ENCODE results near the gene CHRNG. TPM values are rescaled to one million over a fixed set of nuclear protein-coding genes. Genes with fewer than 3 reads are reported as not detected.
"Not testable (repeated sequence)": the region's sequence is repeated elsewhere in the genome, so short reads cannot be mapped to it uniquely, and the experiment has no call there.

The CHRNG gene
- total RNA-seq, 4 donors from 2014 or later, result 3.5 to 57.5 (median 24.6) TPM

DNA sequence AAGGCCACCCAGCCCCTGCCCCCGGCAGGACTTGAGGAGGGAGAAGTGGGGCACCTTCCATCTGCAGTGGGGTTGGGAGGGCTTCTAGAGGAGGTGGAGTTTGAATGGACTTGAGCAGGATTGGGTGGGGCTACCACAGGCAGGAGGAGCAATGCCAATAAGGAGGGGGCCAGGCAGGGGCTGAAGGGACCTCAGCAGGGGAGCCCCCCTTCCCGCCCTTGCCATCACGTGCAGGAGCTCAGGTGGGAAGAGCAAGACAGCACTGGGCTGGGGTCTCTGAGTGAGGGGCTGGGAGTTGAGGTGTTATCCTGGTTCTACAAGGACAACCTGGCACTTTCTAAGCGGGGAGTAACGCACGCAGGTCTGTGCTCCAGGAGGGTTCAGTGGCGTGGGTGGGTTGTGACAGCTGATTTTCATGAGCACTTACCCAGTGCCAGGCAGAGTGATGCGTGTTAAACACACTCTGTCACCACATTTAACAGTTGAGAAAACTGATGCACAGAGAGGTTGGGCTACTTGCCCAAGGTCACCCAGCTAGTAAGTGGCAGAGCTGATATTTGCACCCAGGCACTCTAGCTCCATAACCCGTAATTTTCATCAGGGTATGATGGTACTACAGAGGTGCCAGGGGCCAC is 8.7 kb upstream of the CHRNG start:
- no peak overlapping the region for H3K27ac ChIP-seq
- TF ChIP-seq, protein P1, sequence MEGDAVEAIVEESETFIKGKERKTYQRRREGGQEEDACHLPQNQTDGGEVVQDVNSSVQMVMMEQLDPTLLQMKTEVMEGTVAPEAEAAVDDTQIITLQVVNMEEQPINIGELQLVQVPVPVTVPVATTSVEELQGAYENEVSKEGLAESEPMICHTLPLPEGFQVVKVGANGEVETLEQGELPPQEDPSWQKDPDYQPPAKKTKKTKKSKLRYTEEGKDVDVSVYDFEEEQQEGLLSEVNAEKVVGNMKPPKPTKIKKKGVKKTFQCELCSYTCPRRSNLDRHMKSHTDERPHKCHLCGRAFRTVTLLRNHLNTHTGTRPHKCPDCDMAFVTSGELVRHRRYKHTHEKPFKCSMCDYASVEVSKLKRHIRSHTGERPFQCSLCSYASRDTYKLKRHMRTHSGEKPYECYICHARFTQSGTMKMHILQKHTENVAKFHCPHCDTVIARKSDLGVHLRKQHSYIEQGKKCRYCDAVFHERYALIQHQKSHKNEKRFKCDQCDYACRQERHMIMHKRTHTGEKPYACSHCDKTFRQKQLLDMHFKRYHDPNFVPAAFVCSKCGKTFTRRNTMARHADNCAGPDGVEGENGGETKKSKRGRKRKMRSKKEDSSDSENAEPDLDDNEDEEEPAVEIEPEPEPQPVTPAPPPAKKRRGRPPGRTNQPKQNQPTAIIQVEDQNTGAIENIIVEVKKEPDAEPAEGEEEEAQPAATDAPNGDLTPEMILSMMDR (IDR thresholded peaks at IDR 0.05 in 4 of 5, conservative IDR thresholded peaks at IDR 0.05 in 1 of 5), result no peak
- TF ChIP-seq POLR2A (IDR thresholded peaks at IDR 0.05), result no peak
- peaks cover 23 to 37% of the 10 kb centered on the region in 2 donors for H3K4me1 ChIP-seq
- ATAC-seq, result no peak
- intact Hi-C loops (cut with DNase I; ENCODE audit: low total_unique reads) (no loop called here), in situ Hi-C loops (cut with MboI; ENCODE audit: low sequenced_read_pairs in 4 of 4) (no loop called here)
- DNase-seq, result no peak
- H3K4me3 ChIP-seq, result no peak overlapping the region
- H3K9me3 ChIP-seq, result no peaks in the 10 kb centered on the region
- peaks cover 0 to 10% of the 10 kb centered on the region in 2 donors for H3K36me3 ChIP-seq
- no peaks in the 10 kb centered on the region for H3K27me3 ChIP-seq

DNA sequence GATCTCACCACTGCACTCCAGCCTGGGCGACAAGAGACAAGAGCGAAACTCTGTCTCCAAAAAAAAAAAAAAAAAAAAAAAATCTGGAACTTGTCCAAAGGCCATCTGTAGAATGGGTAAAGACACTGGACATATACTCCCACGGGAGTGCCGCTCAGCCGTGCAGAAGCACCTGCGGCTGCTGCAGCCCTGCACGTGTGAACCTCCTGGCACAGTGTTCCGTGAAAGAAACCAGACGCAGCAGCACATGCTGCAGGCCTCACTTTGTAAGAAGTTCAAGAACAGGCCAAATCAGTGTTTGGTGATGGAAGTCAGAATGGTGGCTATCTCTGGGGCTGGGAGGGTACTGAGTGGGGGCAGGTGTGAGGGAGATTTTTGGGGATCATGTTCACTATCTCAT is 7.1 kb upstream of the CHRNG start:
- H3K9me3 ChIP-seq, result no peaks in the 10 kb centered on the region
- no peak for DNase-seq
- no peak for ATAC-seq

DNA sequence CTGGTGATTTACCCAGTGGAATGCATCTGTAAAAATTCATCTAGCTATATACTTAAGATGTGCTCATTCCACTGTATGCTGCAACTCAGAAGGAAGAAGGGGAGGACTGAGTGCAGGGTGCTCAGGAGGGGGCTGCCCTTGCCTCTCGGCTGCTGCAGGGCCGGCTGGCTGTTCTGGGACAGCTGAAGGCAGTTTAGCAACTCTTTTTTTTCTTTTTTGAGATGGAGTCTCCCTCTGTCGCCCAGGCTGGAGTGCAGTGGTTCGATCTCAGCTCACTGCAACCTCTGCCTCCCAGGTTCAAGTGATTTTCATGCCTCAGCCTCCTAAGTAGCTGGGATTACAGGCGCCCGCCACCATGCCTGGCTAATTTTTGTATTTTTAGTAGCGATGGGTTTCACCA is 6.7 kb upstream of the CHRNG start:
- ATAC-seq; H3K9me3 ChIP-seq; H3K36me3 ChIP-seq; H3K4me3 ChIP-seq; in situ Hi-C loops (cut with MboI; ENCODE audit: low sequenced_read_pairs in 4 of 4); intact Hi-C loops (cut with DNase I; ENCODE audit: low total_unique reads); H3K27me3 ChIP-seq; H3K27ac ChIP-seq; DNase-seq: not testable (repeated sequence)
- H3K4me1 ChIP-seq, result peaks cover 22 to 38% of the 10 kb centered on the region in 2 donors

More for the DNA sequence above, 7.1 kb upstream of the CHRNG start:
- Histone ChIP-seq H3K36me3 (peaks cover 0 to 10% of the 10 kb centered on the region in 2 donors), H3K4me3 (no peak overlapping the region), H3K27me3 (no peaks in the 10 kb centered on the region), H3K27ac (no peak overlapping the region), H3K4me1 (peaks cover 22 to 38% of the 10 kb centered on the region in 2 donors)
- no peak for TF ChIP-seq POLR2A (IDR thresholded peaks at IDR 0.05)
- TF ChIP-seq, protein P1 (IDR thresholded peaks at IDR 0.05 in 4 of 5, conservative IDR thresholded peaks at IDR 0.05 in 1 of 5), result no peak
- intact Hi-C loops (cut with DNase I; ENCODE audit: low total_unique reads), result no loop called here
- in situ Hi-C loops (cut with MboI; ENCODE audit: low sequenced_read_pairs in 4 of 4), result no loop called here

DNA sequence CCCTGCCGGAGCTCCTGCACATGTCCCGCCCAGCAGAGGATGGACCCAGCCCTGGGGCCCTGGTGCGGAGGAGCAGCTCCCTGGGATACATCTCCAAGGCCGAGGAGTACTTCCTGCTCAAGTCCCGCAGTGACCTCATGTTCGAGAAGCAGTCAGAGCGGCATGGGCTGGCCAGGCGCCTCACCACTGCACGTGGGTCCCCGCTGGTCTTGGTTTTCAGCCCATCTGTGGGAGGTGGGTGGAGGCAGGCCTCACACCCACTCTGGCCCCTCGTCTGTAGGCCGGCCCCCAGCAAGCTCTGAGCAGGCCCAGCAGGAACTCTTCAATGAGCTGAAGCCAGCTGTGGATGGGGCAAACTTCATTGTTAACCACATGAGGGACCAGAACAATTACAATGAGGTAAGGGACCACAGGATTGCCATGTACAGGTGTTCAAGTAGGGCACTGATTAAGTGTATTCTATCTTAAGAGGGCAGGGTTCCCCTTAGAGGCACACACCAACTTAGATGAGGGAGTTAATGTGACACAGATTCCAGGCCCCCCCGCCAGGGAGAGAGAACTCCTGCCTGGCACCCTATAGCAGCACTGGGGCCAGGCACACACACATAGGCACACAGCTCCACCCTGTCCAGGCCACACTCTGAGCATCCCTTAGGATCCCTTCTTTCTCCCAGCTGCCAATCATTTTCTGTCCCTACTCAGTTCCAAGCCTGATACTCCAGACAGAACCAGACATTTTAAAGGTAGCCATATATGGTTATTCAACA is 5.4 kb upstream of the CHRNG start:
- no peak overlapping the region for H3K27ac ChIP-seq
- no peak for DNase-seq
- H3K4me1 ChIP-seq, result peaks cover 19 to 36% of the 10 kb centered on the region in 2 donors

More for the DNA sequence above, 5.4 kb upstream of the CHRNG start:
- in situ Hi-C loops (cut with MboI; ENCODE audit: low sequenced_read_pairs in 4 of 4), result no loop called here
- H3K9me3 ChIP-seq, result no peaks in the 10 kb centered on the region
- H3K4me3 ChIP-seq, result no peak overlapping the region
- no peaks in the 10 kb centered on the region for H3K27me3 ChIP-seq
- peaks cover 0 to 10% of the 10 kb centered on the region in 2 donors for H3K36me3 ChIP-seq
- TF ChIP-seq, protein P1 (IDR thresholded peaks at IDR 0.05 in 4 of 5, conservative IDR thresholded peaks at IDR 0.05 in 1 of 5), result no peak
- TF ChIP-seq POLR2A (IDR thresholded peaks at IDR 0.05), result no peak
- no peak for ATAC-seq
- intact Hi-C loops (cut with DNase I; ENCODE audit: low total_unique reads), result no loop called here

All from gastrocnemius medialis (tissue), 4 donors.